ENCODE data around the gene LTC4S.
A peak's percentile ranks its signal among the peaks of the same experiment; 100 is the strongest.

The LTC4S gene

GRCh38 chr5:179812135-179812825 lies 18.5 kb downstream of the LTC4S start:
- DNase-seq (ENCODE audit: low read depth) = no peak

GRCh38 chr5:179812997-179813607 lies 19.3 kb downstream of the LTC4S start:
- no peak for DNase-seq (ENCODE audit: low read depth)

- DNase-seq (ENCODE audit: low read depth) = no peak
Observed at GRCh38 chr5:179814090-179814489, 20.3 kb downstream of the LTC4S start.

- DNase-seq (ENCODE audit: low read depth) = no peak
Observed at GRCh38 chr5:179815491-179816249, 21.9 kb downstream of the LTC4S start.

- DNase-seq (ENCODE audit: low read depth) = no peak
Observed at GRCh38 chr5:179816401-179816795, 22.6 kb downstream of the LTC4S start.

- DNase-seq (ENCODE audit: low read depth) = no peak
Observed at GRCh38 chr5:179816796-179817469, 23.1 kb downstream of the LTC4S start.

- no peak for DNase-seq (ENCODE audit: low read depth)
Observed at GRCh38 chr5:179817470-179817840, 23.7 kb downstream of the LTC4S start.

GRCh38 chr5:179817890-179818745 lies 24.3 kb downstream of the LTC4S start:
- DNase-seq (ENCODE audit: low read depth) = no peak

- peak; percentile 83 for DNase-seq (ENCODE audit: low read depth)
Observed at GRCh38 chr5:179818746-179819295, 25.0 kb downstream of the LTC4S start.

GRCh38 chr5:179819296-179820126 lies 25.7 kb downstream of the LTC4S start:
- peak; percentile 46 for DNase-seq (ENCODE audit: low read depth)

- DNase-seq (ENCODE audit: low read depth) = no peak
Observed at GRCh38 chr5:179820127-179820482, 26.3 kb downstream of the LTC4S start.

- peak; percentile 63 for DNase-seq (ENCODE audit: low read depth)
Observed at GRCh38 chr5:179820483-179821297, 26.9 kb downstream of the LTC4S start, which contains the start of gene SQSTM1. Gene SQSTM1, plus strand, starts transcription at chr5:179820905. Its CDS starts 32 bp downstream, at chr5:179820937.

- DNase-seq (ENCODE audit: low read depth) = peak; percentile 81
Observed at GRCh38 chr5:179821298-179822058, 27.7 kb downstream of the LTC4S start.

- no peak for DNase-seq (ENCODE audit: low read depth)
Observed at GRCh38 chr5:179822059-179822432, 28.3 kb downstream of the LTC4S start.

- DNase-seq (ENCODE audit: low read depth) = no peak
Observed at GRCh38 chr5:179822444-179822990, 28.7 kb downstream of the LTC4S start.

GRCh38 chr5:179823937-179824744 lies 30.4 kb downstream of the LTC4S start:
- no peak for DNase-seq (ENCODE audit: low read depth)

- no peak for DNase-seq (ENCODE audit: low read depth)
Observed at GRCh38 chr5:179824745-179825112, 30.9 kb downstream of the LTC4S start.
